Cardiac muscle cell (in vitro differentiated cells and primary cell): ENCODE measurements around the gene PRSS21. TPM values are rescaled to one million over a fixed set of nuclear protein-coding genes. Genes with fewer than 3 reads are reported as not detected.

Experiments
- DNase-seq, 2 donors: peaks; one replicate each; pipeline versions ENCODE4 v3.0.0 to v3.0.0-alpha.2; 2010 to 2017; ENCODE audit warnings: low read depth in 1 of 2, low spot score in 1 of 2
- H3K27ac ChIP-seq: fragments of 200-600 bp; sonication (generic); 2 replicates; pipeline ENCODE4 v1.5.1; 2016
- H3K27me3 ChIP-seq: fragments of 200-600 bp; sonication (generic); 2 replicates; pipeline ENCODE4 v1.6.0; 2016; ENCODE audit warnings: control low read depth
- H3K36me3 ChIP-seq: fragments of 200-600 bp; sonication (generic); 2 replicates; pipeline ENCODE4 v1.5.1; 2016; ENCODE audit warnings: control low read depth
- H3K4me1 ChIP-seq: fragments of 200-600 bp; sonication (generic); 2 replicates; pipeline ENCODE4 v1.8.1; 2017; ENCODE audit warnings: low read depth, mild to moderate bottlenecking, mixed run types
- H3K4me3 ChIP-seq: fragments of 200-600 bp; sonication (generic); 2 replicates; pipeline ENCODE4 v1.5.1; 2016; ENCODE audit warnings: mild to moderate bottlenecking
- H3K9me3 ChIP-seq: fragments of 200-600 bp; sonication (generic); 2 replicates; pipeline ENCODE4 v1.5.1; 2017; ENCODE audit warnings: low read depth, mild to moderate bottlenecking, control low read depth
- CTCF ChIP-seq: IDR thresholded peaks from 2 replicates; pipeline ENCODE4 v1.5.1; 2012; ENCODE audit warnings: low read depth, mild to moderate bottlenecking, low read length
- polyA plus RNA-seq: library from polyadenylated mRNA; unstranded; fragments of >200 nt; fragmentation: Nextera tagmentation; extraction: Ambion mirVana; gene quantifications from 2 replicates; pipeline ENCODE4 v1.2.1, GENCODE V29; 2016
- total RNA-seq: library from RNA; depleted of rRNA; stranded (reverse); fragments of >200 nt; gene quantifications from 2 replicates; pipeline ENCODE4 v1.2.3, GENCODE V29; 2016

PRSS21 gene
- total and polyA plus RNA-seq, 2 experiments from 2014 or later = not detected

DNA sequence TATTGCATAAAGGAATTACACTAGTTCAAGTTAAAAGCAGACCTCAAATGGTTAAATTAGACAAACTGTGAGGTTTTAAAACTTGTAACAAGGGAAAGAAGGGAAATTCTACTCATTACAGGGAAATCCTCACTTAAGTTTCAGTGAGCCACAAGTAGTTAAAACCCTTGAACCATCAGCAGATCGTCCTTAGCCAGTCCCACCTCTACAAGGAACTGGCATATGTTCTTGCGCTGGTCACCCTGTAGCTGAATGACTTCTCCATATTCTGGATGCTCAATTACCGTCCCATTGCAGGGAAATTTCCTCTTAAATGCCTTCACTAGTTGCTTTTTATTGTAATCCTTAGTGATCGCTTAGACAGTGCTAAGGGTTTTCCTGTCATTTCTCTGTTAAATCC, 5.5 kb downstream of the PRSS21 start:
- no peak for TF ChIP-seq CTCF
- no peak for DNase-seq
- H3K4me1 ChIP-seq = no peaks in the 10 kb centered on the region
- H3K36me3 ChIP-seq = no peaks in the 10 kb centered on the region
- H3K4me3 ChIP-seq = no peak overlapping the region
- no peaks in the 10 kb centered on the region for H3K27me3 ChIP-seq
- no peaks in the 10 kb centered on the region for H3K9me3 ChIP-seq
- H3K27ac ChIP-seq = no peak overlapping the region

DNA sequence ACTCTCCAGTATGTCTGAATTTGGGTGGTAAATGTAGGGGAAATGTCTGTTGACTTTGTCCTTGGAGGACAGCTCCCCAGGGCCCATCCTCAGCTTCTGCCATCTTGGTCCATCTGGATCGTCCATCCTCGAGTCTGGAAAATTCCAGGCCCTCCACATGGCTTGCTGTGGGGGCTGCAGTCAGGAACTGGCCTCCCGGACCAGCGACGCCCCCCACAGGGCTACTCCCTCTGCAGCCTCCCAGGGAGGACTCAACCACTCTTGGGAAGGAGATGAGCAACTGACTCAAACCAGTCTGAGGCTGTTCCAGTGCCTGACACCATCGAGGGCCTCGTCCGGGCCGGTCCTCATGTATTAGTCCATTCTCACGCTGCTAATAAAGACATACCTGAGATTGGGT, 7.6 kb downstream of the PRSS21 start:
- H3K36me3 ChIP-seq = no peaks in the 10 kb centered on the region
- no peaks in the 10 kb centered on the region for H3K27me3 ChIP-seq
- no peaks in the 10 kb centered on the region for H3K9me3 ChIP-seq
- no peak for TF ChIP-seq CTCF
- no peak overlapping the region for H3K27ac ChIP-seq
- no peaks in the 10 kb centered on the region for H3K4me1 ChIP-seq
- DNase-seq = no peak
- no peak overlapping the region for H3K4me3 ChIP-seq

DNA sequence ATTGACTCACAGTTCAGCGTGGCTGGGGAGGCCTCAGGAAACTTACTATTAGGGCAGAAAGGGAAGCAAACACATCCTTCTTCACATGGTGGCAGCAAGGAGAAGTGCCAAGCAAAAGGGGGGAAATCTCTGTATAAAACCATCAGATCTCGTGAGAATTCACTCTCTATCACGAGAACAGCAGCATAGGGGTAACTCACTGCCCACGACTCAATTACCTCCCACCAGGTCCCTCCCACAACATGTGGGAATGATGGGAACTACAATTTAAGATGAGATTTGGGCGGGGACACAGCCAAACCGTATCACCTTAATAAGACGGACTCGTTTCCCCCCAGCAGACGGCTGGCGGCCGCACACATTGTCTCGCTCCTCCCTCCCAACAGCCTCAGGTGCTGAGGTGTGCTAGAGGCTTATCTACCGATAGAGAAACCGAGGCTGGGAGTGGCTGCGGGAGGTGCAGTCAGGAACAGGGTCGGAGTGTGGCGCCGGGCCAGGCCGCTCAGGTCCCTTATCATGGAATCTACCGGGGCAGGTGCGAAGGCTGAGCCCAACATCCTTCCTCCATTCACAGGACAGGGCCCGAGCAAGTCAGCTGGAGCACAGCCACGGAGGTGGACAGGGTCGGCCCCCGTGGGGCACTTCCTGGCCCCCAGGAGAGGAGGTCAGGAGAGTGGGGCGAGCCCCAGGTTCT, 8.2 kb downstream of the PRSS21 start:
- TF ChIP-seq CTCF = no peak
- no peaks in the 10 kb centered on the region for H3K27me3 ChIP-seq
- DNase-seq = no peak
- H3K27ac ChIP-seq = no peak overlapping the region
- H3K36me3 ChIP-seq = no peaks in the 10 kb centered on the region
- H3K9me3 ChIP-seq = no peaks in the 10 kb centered on the region
- no peak overlapping the region for H3K4me3 ChIP-seq
- H3K4me1 ChIP-seq = no peaks in the 10 kb centered on the region

- no peaks in the 10 kb centered on the region for H3K27me3 ChIP-seq
Measured at GRCh38 chr16:2825906-2826305, 8.9 kb downstream of the PRSS21 start.

GRCh38 chr16:2826591-2827373, 9.7 kb downstream of the PRSS21 start:
- no peaks in the 10 kb centered on the region for H3K36me3 ChIP-seq
- no peaks in the 10 kb centered on the region for H3K27me3 ChIP-seq
- no peak overlapping the region for H3K27ac ChIP-seq
- no peaks in the 10 kb centered on the region for H3K4me1 ChIP-seq
- H3K9me3 ChIP-seq = no peaks in the 10 kb centered on the region
- DNase-seq = no peak
- no peak for TF ChIP-seq CTCF
- H3K4me3 ChIP-seq = no peak overlapping the region

More at GRCh38 chr16:2825906-2826305, 8.9 kb downstream of the PRSS21 start:
- Histone ChIP-seq H3K9me3 (no peaks in the 10 kb centered on the region), H3K4me1 (no peaks in the 10 kb centered on the region), H3K36me3 (no peaks in the 10 kb centered on the region), H3K4me3 (no peak overlapping the region), H3K27ac (no peak overlapping the region)
- TF ChIP-seq CTCF = no peak
- no peak for DNase-seq
